ENCODE measurements around the gene ITPR2.

DNA sequence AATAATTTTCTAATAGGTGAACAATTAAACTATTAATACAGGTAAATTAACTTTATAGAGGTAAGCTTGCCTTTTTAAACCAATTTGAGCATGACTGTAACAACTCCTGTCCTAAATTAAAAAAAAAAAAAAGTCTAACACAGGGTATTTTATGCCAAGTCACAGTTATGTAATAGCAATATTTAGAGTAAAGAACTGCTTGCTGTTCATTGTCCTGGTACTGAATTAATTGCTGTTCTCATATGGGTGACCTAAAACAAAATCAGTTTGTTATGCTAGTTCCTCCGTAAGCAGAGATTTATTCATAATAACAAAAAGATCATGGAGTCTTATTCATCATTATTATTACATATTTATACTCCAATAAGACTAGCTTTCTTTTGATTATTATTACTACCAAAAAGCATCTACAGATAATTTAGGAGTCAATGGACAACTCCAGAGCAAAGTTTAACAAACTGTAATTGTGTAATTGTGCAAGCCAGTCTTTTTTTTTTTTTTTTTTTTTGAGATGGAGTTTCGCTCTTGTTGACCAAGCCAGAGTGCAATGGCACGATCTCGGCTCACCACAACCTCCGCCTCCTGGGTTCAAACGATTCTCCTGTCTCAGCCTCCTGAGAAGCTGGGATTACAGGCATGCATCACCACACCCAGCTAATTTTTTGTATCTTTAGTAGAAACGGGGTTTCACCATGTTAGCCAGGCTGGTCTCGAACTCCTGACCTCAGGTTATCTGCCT is 98.3 kb downstream of the ITPR2 start:
- no peak for TF ChIP-seq CTCF (conservative IDR thresholded peaks at IDR 0.05; ENCODE audit: low read depth, low read length)
- no peak for TF ChIP-seq EZH2 (IDR thresholded peaks at IDR 0.05; ENCODE audit: low read length, unreplicated experiment)

Data from PC-3 (cell line).